Endometrial microvascular endothelial cells (primary cell): Measurements from ENCODE around the gene SUMO3. TPM values are rescaled to one million over a fixed set of nuclear protein-coding genes. Genes with fewer than 3 reads are reported as not detected.

ENCODE experiments used
- total RNA-seq: library from RNA; depleted of rRNA; stranded (reverse); fragments of >200 nt; gene quantifications from one replicate; pipeline ENCODE4 v1.2.3, GENCODE V29; 2015; ENCODE audit errors: inconsistent ontology term

SUMO3 gene
- total RNA-seq, 1 donor from 2014 or later, result 82.4 TPM

Other genes with a start within 250 kb of the SUMO3 start
- gene KRTAP10-4, start 244.3 kb downstream of the SUMO3 start, total RNA-seq, result not detected
- not detected for gene KRTAP10-5, start 237.5 kb downstream of the SUMO3 start, total RNA-seq
- not detected for gene KRTAP10-6, start 225.6 kb downstream of the SUMO3 start, total RNA-seq
- not detected for gene KRTAP10-7, start 217.5 kb downstream of the SUMO3 start, total RNA-seq
- gene KRTAP10-8, start 206.0 kb downstream of the SUMO3 start, total RNA-seq, result not detected
- gene KRTAP10-9, start 191.0 kb downstream of the SUMO3 start, total RNA-seq, result not detected
- not detected for gene KRTAP10-10, start 180.7 kb downstream of the SUMO3 start, total RNA-seq
- gene KRTAP10-11, start 171.6 kb downstream of the SUMO3 start, total RNA-seq, result not detected
- gene KRTAP12-4, start 163.4 kb downstream of the SUMO3 start, total RNA-seq, result not detected
- not detected for gene KRTAP12-3, start 160.1 kb downstream of the SUMO3 start, total RNA-seq
- not detected for gene KRTAP12-2, start 151.1 kb downstream of the SUMO3 start, total RNA-seq
- not detected for gene KRTAP12-1, start 135.9 kb downstream of the SUMO3 start, total RNA-seq
- not detected for gene KRTAP10-12, start 120.9 kb downstream of the SUMO3 start, total RNA-seq
- not detected for gene TSPEAR, start 106.5 kb downstream of the SUMO3 start, total RNA-seq
- 102 TPM for gene UBE2G2, start 16.2 kb downstream of the SUMO3 start, total RNA-seq
- 494 TPM for gene PTTG1IP, start 55.6 kb upstream of the SUMO3 start, total RNA-seq
- not detected for gene ITGB2, start 102.8 kb upstream of the SUMO3 start, total RNA-seq
- gene SLX9, start 122.0 kb upstream of the SUMO3 start, total RNA-seq, result 33.3 TPM